ENCODE results near the gene DCLK1.

DNA sequence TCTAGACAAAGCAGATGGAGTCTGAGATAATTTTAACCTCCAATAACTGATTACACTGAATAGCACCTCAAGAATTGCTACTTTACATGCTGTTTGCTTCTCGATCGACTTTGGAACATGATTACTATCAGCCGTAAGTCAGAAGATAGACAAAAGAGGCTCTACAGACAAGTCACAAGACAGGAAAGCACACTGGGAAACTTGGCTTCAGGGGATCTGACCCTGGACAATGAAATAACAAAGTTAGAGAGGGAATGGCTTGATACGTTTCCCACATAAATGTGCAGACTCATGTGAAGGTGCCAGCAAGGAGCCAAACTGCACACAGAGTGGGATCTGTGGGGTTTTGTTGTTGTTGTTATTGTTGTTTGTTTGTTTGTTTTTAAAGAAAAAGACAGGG lies 28.5 kb downstream of the DCLK1 start:
- TF ChIP-seq, protein P1, sequence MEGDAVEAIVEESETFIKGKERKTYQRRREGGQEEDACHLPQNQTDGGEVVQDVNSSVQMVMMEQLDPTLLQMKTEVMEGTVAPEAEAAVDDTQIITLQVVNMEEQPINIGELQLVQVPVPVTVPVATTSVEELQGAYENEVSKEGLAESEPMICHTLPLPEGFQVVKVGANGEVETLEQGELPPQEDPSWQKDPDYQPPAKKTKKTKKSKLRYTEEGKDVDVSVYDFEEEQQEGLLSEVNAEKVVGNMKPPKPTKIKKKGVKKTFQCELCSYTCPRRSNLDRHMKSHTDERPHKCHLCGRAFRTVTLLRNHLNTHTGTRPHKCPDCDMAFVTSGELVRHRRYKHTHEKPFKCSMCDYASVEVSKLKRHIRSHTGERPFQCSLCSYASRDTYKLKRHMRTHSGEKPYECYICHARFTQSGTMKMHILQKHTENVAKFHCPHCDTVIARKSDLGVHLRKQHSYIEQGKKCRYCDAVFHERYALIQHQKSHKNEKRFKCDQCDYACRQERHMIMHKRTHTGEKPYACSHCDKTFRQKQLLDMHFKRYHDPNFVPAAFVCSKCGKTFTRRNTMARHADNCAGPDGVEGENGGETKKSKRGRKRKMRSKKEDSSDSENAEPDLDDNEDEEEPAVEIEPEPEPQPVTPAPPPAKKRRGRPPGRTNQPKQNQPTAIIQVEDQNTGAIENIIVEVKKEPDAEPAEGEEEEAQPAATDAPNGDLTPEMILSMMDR (conservative IDR thresholded peaks at IDR 0.05 in 1 of 2, IDR thresholded peaks at IDR 0.05 in 1 of 2; ENCODE audit: extremely low read depth in 1 of 2, insufficient read depth in 1 of 2, low read depth in 1 of 2, low read length in 2 of 2), result no peak
- TF ChIP-seq EZH2 (IDR thresholded peaks at IDR 0.05; ENCODE audit: borderline replicate concordance, low read length), result no peak
